Stimulated activated CD8-positive, alpha-beta memory T cell treated with anti-CD3 and anti-CD28 coated beads, Interleukin-12 subunit alpha, Interleukin-12 subunit beta, amount 100 ng/mL, for 24 hours (primary cell): ENCODE measurements around the gene GPR15.
"Not testable (repeated sequence)": the region's sequence is repeated elsewhere in the genome, so short reads cannot be mapped to it uniquely, and the experiment has no call there.

Source experiments
- DNase-seq: peaks from one replicate; pipeline ENCODE4 v3.0.0-alpha.2; 2020; ENCODE audit errors: extremely low read depth

Gene GPR15

DNA sequence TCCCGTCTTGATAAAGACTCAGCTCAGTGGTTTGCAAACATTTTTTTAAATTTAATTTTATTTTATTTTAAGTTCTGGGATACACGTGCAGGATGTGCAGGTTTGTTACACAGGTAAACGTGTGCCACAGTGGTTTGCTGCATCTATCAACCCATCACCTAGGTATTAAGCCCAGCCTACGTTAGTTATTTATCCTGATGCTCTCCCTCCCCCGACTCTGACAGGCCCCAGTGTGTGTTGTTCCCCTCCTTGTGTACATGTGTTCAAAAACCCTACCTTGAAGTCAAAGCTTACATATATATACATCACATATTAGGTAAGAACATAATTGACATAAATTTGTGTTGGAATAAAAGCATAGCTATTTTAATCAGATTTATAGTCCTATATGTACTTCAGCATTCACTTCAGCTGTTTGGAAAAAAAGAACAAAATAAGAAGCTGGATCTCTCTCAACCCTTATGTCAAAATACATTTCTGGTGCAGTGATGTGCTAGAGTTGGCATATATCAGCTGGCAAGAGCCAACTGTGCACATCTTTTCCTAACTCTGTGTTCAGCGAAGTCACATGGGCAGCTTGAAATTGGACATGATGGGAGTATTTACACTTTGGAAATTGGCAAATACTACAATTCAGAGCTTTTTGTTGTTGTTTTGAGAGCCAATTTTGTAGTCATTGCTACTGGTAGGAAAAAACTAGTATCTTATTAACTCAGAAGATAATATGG lies 26.5 kb downstream of the GPR15 start:
- no peak for DNase-seq

DNA sequence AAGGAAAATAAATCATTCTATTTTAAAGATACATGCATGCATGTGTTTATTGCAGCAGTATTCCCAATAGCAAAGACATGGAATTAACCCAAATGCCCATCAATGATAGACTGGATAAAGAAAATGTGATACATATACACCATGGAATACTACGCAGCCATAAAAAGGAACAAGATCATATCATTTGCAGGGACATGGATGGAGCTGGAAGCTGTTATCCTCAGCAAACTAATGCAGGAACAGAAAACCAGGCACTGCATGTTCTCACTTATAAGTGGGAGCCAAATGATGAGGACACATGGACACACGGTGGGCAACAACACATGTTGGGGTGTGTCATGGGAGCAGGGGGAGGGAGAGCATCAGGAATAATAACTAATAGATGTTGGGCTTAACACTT lies 28.0 kb downstream of the GPR15 start:
- DNase-seq: not testable (repeated sequence)

DNA sequence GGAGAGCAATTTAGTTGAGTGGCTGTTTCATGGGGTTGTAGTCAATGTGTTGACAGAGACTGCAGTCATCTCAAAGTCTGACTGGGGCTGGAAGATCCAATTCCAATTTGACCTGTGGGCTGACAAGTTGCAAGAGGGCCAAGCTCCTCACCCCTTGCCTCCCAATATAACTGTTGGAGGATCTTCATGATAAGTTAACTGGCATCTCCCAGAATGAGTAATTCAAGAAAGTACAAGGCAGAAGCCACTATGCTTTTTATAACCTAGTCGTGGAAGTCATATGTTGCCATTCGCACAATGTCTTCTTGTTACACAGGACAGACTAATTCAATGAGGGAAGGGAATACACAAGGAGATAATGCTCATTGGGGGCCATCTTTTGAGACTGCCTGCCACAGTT lies 29.1 kb downstream of the GPR15 start:
- no peak for DNase-seq

DNA sequence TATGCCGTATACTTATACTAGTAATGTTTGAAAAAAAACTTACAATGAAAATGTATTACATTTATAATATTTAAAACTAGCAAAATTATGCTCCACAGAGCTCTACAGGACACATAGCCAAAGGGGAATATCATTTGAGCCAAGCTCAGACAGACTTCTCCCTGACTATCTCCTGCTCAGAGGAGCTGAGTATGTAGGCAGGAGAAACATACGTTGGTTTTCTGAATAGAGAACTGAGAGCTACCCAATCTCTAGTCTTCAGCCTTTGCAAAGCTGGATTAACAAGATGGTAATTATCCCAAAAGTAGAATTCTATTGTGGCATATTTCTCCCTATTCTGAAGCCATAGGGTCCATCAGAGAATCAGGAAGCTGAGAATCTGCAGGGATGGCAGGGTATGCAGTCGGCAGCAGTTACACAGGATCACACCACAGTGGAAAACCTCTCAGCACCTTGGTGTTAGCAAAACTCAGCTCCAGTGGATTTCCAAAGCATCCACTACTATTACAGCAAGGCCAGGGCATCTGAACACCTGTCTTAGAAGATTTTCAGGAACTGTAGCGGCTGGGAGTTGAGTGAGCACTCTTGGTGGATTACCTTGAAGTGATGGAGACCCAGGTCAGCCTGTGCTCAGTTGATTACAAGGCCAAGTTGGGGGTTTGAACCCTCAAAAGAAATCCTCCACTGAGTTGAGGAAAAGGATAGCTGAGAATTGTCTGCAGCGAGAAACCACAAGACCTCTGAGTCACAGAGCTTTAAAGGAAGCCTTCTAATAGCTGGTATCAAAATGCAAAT lies 30.1 kb downstream of the GPR15 start:
- no peak for DNase-seq

DNA sequence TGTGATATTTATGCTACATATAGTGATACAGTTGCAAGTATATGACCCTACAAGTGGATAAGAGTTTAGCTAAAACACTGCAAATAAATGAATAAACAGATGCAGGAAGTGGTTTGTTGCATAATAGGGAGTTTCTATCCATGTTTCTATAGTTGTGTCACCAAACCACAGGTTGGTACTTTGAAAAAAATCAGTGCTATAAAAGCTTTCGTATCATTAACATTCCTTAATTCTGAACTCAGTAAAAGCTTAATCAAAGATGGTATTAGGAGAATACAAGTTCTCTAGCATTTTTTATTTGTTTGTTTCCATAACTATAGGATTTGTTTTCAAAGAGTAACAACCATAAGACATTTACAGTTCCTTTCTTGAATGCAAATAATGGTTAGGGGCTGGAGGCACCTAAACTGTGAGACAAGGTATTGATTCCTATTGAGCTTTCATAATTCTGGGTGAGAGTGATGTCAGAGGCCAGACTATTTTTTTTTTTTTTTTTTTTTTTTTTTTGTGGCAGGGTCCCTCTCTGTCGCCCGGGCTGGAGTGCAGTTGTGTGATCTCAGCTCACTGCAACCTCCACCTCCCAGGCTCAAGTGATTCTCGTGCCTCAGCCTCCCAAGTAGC lies 32.0 kb downstream of the GPR15 start:
- no peak for DNase-seq

DNA sequence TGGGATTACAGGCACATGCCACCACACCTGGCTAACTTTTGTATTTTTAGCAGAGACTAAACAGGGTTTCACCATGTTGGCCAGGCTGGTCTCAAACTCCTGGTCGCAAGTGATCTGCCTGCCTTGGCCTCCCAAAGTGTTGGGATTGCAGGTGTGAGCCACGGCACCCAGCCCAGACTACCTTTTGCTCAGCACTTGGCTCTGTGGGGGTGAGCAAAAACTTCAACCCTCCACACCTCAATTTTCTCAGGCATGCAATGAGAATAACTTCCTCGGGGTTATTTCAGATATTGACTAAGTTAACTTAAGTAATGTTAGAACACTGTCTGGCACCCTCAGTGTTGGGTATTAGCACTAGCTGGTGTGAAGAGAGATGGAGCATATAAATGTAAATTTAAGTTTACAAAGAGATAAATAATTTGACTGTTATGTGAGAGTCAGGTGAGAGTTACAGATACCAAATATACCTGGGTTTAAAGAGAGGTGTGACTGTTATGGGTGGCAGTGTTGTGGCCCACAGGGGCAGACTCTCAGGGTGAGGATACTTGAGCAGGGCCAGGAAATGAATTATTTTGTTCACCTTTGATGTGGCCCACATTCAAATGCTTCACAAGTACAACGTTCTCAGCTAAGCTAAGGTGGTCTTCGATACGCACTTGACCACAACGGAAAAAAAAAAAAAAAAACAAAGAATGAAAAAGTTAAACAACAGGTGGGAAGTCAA lies 32.7 kb downstream of the GPR15 start:
- no peak for DNase-seq

DNA sequence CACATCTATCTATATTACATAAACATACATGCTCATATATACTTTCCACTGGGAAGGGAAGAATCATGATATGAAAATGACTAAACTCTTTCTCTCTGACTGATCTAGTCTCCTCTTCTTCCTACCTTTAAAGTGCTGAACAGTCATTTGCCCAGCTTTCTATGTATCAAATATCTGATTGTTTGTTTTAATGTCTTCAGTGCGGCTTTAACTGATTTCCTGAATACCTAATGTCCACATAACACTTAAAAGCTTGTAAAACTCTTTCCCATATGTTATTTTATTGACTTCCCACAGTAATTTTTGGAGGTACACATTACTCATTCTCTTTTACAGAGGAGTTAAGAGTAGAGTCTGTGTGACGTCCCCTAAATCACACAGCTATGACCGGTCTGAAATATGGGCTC lies 33.5 kb downstream of the GPR15 start:
- DNase-seq: no peak

DNA sequence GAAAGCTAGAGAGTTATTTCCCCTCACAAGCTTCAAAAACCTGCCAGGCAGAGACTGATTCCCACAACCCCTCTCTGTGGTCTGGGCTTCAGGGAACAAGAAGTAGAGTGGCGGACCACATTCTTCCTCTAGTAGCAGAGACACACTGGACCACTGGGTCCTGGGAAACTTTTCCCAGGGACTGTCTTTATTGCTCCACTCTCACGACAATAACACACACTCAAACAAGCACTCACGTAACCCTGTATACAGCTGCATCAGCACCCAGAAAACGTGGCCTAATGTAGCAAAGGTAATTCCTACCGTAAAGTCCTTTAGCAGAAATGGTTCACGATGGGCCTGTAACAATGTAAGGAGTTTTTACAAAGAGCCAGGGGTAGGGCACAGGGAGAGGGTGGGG lies 34.1 kb downstream of the GPR15 start:
- no peak for DNase-seq

DNA sequence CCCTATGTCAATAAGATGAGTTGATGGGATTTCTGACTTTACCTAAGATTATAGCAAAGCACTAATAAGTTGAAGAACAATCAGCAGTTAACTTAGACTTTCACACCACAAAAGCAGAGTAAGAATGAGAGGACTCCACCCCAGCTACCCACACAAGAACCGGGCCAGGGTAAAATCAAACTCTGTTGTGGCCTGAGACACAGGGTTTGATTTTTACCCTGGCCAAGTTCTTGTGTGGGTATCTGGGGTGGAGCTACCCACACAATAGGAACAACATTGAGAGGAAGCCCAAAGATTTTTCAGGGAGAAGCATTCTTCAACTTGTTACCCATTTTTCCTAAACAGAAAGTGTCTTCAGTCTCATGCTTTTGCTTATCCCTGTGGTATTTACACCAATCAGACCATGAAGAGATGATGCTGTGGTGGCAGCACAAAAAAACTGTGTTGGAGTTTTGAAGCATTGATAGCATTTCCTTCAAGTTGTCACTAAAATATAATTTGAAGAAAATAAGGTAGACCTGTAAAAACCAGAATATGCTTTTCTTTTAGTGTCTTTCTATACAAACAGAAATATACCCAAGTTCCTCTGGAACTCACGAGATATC lies 36.0 kb downstream of the GPR15 start:
- no peak for DNase-seq

DNA sequence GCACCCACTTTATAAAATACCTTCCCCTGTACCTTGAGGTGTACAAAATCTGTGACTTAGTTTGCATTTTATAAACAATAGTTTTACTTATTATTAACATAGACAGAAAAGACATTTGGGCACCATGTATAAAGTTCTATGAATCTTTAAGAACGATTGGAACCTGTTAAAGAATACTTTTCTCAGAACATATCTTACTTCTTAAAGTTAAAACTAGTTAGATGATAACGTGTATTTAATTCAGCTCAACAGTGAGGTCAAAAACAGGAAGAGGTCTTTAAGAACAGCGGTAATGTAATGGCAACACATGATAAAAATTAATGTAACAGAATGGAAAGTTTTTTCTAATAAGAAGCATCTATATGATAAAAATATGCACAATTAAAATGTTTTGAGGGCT lies 36.6 kb downstream of the GPR15 start:
- DNase-seq: no peak

DNA sequence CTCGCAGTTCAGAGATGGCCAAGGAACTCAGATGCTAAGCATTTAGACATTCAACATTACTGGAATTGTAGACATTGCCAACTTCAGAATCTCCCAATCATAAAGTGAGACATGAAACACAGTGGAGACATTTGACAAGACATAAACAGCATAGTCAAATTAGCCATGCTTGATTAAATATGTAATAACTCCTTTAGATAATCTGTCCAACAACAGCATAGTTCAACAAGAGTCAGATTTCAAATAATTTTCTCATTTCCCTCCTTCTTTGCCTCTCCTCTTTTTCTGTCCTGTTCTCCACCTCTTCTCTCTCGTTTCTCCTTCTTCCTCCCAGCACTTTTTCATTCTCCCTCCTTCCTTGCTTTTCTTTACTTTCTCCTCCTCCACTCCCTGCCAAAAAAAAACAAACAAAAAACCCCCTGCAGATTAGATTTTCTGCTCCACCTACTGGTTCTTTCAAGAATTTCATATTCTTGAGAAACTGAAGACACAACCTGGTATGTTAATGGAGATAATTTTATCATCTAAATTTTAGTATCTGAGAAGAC lies 41.5 kb downstream of the GPR15 start:
- DNase-seq: no peak

DNA sequence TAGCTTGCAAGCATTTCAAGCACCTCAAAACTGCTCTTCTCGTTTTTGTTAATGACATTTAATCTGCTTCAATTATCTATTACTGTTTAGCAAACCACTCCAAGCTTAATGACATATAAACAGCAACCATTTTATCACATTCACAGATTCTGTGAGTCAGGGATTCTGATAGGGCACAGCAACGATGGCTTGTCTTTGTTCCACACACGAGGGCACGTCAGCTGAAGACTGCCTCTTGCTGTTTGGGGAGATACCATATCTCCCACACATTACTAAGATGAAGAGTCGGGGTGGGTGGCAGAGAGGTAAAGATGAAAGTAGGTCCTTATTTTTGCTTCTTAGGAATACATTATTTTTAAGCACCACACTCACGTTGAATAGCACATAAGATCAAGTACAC lies 42.4 kb downstream of the GPR15 start:
- no peak for DNase-seq

DNA sequence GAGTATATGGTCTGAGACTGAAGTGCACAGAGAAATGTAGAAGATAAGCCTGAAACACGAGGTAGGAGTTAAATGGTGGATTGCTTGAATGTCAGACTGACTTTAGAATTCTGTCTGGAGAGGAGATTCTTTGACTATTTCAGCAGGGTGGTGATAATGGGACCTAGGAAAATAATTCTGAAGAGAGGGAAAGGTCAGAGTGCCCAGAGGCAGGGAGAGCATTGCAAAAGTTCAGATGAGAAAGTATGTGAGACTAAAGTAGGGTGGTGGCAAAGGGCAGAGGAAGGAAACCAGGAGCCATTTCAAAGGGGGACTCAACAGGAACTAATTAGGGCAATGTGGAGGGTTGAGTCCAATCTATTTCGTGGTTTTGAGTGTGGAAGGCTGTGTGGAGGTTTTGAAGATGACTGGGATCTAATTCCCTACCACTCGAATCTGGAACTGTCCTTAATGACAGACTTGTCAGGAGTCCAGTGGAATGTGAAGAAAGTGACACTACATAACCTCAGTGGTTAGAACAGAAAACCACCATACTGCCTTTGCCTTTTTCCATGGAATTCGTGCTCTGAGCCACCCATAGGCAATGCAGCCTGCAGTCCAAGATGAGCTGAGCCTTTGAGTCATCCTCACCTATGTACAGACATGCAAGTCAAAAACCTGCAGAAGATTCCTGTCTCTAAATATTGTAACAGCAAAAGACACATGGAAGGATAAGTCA lies 45.6 kb downstream of the GPR15 start:
- DNase-seq: no peak

DNA sequence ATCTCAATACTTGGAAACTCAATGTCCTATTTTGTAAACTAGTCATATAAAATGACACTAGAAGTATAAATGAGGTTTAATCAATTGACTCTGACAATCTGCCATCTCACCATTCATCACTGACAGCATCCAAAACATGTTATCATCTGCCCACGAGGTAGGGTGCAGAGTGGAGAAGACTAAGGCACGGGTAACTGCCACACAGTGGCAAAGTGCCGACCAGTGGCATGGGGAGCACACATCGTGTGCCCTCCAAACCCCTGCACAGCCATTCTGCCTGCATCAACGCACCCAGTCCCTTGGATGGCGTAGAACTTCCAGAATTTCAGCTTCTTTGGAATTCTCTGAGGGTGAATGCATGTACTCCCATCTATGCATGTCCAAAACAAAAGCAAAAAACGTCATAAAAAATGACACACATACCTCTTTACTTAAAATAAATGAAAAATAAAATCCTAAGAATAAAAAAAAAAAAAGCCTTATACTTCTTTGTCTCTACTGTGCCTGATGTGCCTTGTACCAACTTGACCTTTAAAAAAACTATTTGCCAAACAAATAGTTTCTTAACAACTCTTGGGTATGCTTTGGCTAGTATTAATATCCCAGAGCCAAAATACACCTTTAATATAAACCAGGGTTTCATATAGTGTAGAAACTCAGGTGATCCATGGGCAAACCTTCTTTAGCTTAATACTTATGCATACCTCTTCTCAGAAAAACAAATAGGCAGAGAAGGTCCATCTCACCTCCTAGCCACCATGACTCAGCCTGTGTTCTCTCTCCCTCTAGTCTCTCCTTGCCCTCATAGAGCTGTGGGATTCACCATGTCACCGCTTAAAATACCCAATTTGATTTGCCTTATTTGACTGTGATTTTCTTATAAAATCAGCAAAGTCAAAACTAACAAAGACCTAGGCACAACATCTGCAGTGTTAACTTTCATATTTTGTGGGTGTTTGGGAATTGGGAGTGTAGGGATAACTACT lies 48.9 kb downstream of the GPR15 start:
- no peak for DNase-seq

DNA sequence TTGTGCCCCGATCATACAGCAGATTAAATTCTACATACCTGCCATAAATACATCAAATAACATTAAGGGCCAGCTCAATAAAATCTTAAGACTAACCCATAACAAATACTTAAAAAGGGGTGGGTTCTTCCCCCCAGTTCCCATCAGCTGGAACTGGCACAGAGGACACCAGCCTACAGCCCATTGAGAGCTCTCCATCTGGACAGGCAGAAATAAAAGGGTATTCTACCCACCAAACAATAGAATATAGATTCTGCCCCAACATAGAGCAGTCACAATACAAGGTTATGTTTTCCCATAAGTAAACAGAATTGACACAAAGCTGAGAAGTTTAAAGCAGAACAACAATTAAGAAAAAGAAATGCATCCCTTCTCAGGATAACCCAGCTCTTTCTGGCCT lies 49.7 kb downstream of the GPR15 start:
- no peak for DNase-seq

DNA sequence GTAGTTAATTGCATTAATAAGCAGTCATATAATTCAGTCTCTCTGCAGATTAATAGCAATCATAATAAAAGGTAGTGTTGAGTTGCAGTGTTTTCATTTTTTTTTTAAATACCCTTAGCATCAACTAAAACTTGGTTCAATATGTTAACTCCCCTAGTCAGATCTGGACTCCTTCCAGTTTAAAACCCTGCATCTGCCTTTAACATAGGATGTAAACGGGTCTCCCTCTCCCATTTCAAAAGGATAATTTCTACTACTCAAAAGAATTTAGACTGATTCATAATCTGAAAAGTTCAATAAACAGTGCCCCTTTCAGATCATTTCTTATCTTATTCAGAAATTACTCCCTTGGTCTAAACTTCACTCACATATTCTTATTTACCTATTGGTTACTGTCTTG lies 50.3 kb downstream of the GPR15 start:
- DNase-seq: no peak

DNA sequence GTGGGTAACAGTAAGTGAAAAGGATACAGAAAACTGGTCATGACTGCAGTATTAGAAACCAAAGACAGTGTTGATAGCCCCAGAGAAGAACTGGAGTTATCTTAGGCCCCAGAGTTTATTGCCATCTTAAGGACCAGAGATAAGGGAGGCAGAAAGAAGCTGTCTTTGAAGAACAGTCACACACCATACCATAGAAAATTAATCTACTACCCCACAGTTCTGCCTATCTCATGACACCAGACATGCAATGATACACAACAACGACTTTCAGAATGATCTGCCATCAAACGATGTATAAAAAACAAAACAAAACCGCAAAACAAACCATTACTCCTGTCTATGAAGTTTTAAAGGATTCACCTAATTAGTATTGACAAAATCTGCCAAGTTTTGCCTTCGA lies 52.0 kb downstream of the GPR15 start:
- DNase-seq: no peak
